ENCODE measurements around the gene SLC38A9.

GRCh38 chr5:55691265-55692105, 20.6 kb downstream of the SLC38A9 start:
- TF ChIP-seq CTCF (IDR thresholded peaks at IDR 0.05): peak; percentile 55 to 80 (median 74)
- TF ChIP-seq POLR2A (IDR thresholded peaks at IDR 0.05): no peak

Data from heart left ventricle (tissue), 13 donors.